CD4-positive, alpha-beta T cell treated with Interleukin-6 at 100 ng/mL for 8 hours (primary cell): ENCODE data around the gene CEP89.
"Not testable (repeated sequence)": the region's sequence is repeated elsewhere in the genome, so short reads cannot be mapped to it uniquely, and the experiment has no call there.

ENCODE experiments used
- DNase-seq: peaks from one replicate; pipeline ENCODE4 v3.0.0-alpha.2; 2020; ENCODE audit warnings: mixed read lengths, low spot score

Gene CEP89

GRCh38 chr19:32890841-32891240 lies 80.9 kb downstream of the CEP89 start:
- no peak for DNase-seq

- DNase-seq = no peak
Measured at GRCh38 chr19:32890326-32890725, 81.4 kb downstream of the CEP89 start.

GRCh38 chr19:32889137-32889934 lies 82.4 kb downstream of the CEP89 start:
- DNase-seq = no peak

GRCh38 chr19:32887572-32888215 lies 84.1 kb downstream of the CEP89 start:
- no peak for DNase-seq

- DNase-seq = no peak
Measured at GRCh38 chr19:32886241-32886640, 85.5 kb downstream of the CEP89 start.

- DNase-seq = not testable (repeated sequence)
Measured at GRCh38 chr19:32885255-32885654, 86.5 kb downstream of the CEP89 start.

GRCh38 chr19:32881766-32882165 lies 90.0 kb downstream of the CEP89 start:
- DNase-seq = no peak

GRCh38 chr19:32880622-32881021 lies 91.1 kb downstream of the CEP89 start:
- DNase-seq = no peak

- no peak for DNase-seq
Measured at GRCh38 chr19:32879741-32880140, 92.0 kb downstream of the CEP89 start.

- no peak for DNase-seq
Measured at GRCh38 chr19:32878988-32879387, 92.8 kb downstream of the CEP89 start.

- DNase-seq = no peak
Measured at GRCh38 chr19:32877977-32878745, 93.6 kb downstream of the CEP89 start.

GRCh38 chr19:32877323-32877912 lies 94.3 kb downstream of the CEP89 start:
- DNase-seq = no peak

- no peak for DNase-seq
Measured at GRCh38 chr19:32876919-32877285, 94.9 kb downstream of the CEP89 start.

- DNase-seq = no peak
Measured at GRCh38 chr19:32876236-32876918, 95.4 kb downstream of the CEP89 start.

- no peak for DNase-seq
Measured at GRCh38 chr19:32875428-32875827, 96.3 kb downstream of the CEP89 start.

GRCh38 chr19:32874605-32875004 lies 97.2 kb downstream of the CEP89 start:
- DNase-seq = no peak

- DNase-seq = no peak
Measured at GRCh38 chr19:32873247-32873959, 98.4 kb downstream of the CEP89 start.

GRCh38 chr19:32872391-32872790 lies 99.4 kb downstream of the CEP89 start:
- DNase-seq = no peak

GRCh38 chr19:32870981-32871451 lies 100.7 kb downstream of the CEP89 start:
- DNase-seq = no peak

- no peak for DNase-seq
Measured at GRCh38 chr19:32869966-32870573, 101.7 kb downstream of the CEP89 start.
